CMK (cell line): ENCODE measurements around the gene SOX18.

Source experiments
- DNase-seq: peaks from one replicate; pipeline ENCODE4 v3.0.0-alpha.2; 2010; ENCODE audit warnings: low read depth

SOX18 gene

DNA sequence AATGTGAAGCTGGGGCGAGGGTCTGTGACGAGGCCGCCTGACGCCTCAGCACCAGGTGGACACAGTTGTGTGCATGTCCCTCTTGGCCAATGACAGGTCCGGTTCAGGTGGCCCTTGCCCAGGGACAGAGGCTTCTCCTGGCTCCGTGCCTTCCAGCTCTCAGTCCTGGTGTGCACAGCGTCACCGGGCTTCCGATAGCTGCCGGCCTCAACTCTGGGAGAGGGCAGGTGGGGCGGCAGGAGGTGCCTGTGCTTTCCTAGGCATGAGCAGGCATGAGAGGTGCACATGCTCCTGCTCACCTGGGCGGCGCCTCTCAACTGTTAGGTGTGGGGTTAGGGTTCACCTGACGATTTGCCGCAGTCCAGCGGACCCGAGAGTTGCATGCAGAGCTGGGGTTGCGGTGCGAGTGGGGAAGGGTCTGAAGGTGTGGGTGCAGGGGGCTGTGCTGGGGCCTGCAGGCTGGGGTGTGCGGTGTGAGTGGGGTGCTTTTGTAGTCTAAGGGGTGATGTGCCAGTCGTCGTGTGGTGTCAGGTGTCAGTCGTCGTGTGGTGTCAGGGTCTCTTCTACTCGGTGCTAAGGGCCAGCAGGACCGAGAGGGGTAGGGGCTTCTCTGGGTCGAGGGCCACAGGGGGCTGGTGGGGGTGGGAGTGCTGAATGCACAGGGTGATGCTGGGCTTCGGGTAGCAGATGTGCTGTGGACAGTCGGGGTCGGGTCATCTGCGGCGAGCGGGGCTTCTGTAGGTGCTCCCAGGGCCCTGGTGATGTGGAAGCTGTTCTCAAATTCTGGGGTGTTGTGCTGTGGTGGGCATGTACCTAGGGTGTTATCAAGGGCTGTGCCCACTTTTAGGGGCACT, 3.8 kb upstream of the SOX18 start:
- no peak for DNase-seq

DNA sequence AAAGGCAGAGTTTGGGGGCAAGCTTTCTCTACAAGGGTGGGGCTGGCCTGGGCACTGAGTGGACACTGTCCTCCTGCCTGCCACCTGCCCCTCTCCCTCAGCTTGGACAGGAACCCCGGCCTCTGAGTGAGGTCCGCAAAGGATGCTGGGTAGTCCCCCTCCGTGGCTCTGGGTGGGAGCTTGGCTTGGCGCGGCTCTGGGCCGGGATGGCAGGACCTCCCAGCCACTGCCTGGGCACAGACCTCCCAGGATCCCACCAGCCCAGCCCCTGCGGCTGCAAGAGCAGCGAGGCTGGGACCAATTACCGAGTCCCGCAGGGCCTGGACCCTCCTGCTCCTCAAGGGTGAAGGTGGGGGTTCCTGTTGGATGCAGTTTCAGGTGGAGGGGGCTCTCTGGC, 2.9 kb upstream of the SOX18 start:
- DNase-seq = no peak

DNA sequence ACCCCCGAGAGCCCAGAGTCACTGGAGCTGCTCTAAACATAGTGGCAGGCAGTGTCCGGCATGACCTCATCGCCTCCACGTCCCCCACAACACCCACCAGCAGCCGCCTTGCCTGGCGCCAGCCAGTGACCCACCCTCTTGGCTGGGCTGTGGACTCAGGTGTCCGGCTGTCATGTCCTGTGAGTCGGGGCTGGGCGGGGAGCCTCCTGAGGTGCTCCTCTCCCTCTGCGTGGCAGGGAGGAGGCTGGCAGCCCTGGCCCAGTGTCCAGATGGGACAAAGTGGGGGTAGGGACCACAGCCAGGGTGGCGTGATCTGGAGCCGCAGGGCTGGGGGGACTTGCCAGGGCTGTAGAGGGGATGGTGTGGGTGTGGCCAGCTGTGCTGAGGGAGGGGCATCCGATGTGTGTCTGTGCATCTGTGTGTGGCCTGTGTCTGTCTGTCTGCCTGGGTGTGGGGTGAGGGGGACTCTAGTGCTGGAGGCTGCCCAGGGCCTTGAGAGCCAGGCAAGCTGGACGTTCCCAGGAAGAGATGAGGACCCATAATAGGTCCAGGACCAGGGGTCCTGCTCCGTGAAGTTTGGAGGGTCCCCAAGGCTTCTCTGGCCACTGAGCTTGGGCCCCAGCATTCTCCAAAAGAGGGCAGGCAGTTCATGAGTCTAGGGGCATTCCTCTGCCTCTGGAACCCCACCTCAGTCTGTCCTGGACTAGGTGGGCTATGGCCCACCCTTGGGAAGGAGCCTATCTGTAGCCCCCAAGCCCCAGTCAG, 2.3 kb upstream of the SOX18 start:
- DNase-seq = no peak

DNA sequence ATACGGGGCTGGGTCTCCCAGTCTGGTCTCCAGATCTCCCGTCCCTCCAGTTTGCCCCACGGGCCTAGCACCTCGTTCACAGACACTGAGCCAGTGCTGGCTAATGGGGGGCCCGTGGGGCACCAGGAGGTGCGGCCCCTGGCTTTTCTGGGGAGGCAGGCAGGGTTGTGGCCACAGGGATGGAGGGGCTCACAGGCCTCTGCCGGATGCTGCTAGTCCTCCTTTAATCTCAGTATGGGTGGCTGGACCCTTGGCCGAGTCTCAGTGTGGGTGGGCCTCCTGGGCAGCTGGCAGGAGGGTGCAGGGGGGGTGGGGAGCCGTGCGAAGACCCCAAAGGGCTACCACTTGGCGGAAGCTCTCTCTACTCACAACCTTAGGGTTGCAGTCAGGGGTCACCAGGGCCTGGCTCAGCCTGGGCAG, 1.6 kb upstream of the SOX18 start:
- no peak for DNase-seq

DNA sequence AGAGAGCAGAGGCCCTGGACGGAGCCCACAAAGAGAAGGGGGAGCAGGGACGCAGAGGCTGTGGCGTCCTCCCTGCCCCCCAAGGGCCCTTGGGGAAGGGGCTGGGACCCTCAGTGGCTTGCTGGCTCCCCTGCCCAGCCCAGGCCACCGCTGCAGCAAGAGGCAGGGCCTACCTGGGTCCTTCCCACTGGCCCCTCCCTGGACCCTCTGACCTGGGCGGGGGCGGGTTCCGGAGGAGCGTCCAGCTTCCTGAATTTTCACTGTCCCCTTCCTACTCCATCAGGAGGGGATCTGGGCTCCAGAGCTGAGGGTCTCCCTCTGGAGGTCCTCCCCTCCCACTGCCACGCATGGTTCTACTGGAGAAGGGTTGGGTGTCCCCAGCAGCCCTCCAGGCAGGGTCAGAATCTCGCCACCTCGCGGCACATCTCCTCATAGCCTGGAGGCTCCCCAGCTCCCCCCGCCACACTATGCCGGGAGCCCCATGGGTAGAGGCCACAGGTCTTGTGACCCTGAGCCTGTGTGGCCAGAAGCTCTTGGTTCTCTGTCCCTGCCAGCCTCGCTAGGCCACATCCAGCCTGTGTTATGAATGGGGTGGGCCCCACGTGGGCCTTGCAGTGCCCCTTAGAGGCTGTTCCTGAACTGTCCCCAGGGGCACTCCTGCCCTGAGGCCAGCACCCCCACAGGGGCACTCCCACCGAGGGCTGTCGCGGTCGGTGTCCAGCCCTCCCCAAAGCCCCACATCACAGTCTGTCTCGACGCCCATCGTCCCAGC, 1.0 kb upstream of the SOX18 start:
- no peak for DNase-seq

DNA sequence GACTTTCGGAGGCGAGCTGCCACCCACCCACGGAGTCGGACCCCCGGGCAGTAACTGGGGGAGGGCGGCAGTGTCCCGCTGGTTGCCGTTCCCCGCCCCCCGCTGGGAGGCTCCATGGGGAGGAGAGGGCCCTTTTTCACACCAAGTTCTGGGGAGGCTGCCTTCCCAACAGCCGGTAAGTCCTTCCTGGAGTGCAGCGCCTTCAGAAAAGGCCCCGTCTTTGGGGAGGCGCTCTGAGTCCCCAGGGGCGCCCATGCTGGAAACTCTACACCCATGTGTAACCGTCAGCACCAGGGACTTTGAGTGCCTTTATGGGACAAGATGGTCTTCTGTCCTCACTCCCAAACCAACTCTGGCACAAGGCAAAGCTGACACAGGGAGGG, 430 bp upstream of the SOX18 start:
- DNase-seq = no peak

DNA sequence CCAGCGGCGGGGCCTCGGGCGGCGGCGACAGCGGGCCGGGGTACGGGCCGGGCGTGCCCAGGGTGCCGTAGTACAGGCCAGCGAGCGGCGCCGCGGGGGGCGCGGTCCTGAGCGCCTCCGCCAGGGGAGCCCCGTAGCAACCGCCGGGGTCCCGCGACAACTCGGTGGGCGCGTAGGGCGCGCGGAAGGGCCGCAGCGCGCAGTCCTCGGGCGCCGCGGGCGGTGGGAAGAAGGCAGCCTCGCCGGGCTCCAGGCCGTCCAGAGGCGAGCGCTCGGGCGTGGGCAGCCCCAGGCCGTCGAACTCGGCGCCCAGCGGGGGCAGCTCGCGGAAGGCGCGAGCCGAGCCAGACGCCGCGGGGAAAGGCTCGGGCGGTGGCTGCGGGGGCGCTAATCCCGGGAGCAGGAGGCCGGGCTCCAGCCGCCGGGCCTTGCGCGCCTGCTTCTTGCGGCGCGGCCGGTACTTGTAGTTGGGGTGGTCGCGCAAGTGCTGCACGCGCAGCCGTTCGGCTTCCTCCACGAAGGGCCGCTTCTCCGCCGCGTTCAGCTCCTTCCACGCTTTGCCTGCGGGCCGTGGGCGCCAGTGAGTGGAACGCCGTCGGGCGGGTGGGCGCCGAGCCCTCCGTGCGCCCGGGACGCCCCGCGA, 916 bp downstream of the SOX18 start:
- no peak for DNase-seq

DNA sequence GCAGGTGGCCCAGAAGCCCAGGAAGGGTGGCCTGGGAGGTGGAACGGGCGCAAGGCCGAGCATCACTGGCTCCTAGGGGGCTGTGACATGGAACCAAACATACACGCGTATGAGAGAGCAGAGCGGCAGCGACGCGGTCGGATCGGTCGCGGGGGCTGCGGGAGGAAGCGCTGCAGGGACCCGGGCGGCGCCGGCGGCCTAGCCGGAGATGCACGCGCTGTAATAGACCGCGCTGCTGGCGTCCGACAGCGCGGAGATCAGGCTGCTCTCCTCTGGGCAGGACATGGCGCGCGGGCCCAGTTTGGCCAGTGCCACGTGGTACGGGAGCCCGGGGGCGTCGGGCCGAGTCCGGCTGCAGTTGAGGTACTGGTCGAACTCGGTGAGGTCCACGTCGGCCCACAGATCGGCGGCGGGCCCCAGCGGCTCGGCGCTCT, 1.5 kb downstream of the SOX18 start:
- DNase-seq = no peak

DNA sequence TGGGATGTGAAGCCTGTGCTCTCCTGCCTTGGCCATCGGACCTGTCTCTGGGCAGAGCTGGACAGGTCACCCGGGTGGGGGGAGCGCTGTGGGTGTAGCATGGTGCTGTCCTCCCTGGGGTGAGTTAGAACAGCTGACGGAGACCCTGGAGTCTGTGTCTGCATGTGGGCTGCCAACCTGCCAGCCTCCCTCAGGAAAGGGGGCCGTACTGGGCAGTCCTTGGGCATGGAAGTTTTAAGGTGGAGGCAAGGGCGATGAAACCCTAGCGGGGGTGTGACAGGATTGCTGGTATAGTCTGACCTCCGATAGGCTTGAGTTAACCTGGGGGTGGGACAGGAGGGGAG, 2.4 kb downstream of the SOX18 start:
- no peak for DNase-seq

DNA sequence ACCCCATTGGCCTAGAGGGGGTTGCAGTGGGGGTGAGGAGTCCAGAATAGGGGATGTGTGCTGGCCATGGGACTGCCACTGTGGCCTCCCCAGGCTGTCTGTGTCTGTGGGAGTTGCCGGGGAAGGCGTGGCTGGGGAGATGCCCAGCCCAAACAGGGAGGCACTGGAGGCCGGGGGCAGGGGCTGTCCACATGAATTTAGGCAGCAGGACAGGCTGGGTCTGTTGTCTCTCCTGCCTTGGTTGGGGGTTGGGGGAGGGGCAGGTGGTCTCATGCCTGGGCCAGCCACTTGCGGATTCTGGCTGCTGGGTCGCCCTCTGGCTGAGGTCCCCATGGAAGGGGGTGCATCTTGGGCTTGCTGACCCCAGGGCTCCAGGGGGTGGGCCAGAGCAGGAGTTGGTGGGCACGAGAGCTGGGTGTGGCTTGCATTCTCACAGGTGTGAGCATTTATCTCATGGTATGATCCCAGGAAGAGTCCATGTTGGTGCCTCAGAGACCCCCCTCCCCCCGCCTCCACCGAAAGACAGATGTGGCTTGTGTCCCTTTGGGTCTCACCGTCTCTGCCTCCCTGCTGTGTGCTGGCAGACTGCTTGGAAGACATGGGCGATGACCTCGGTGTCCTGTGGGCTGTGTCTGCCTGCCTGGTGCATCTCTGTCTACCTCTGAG, 4.0 kb downstream of the SOX18 start:
- DNase-seq = no peak

DNA sequence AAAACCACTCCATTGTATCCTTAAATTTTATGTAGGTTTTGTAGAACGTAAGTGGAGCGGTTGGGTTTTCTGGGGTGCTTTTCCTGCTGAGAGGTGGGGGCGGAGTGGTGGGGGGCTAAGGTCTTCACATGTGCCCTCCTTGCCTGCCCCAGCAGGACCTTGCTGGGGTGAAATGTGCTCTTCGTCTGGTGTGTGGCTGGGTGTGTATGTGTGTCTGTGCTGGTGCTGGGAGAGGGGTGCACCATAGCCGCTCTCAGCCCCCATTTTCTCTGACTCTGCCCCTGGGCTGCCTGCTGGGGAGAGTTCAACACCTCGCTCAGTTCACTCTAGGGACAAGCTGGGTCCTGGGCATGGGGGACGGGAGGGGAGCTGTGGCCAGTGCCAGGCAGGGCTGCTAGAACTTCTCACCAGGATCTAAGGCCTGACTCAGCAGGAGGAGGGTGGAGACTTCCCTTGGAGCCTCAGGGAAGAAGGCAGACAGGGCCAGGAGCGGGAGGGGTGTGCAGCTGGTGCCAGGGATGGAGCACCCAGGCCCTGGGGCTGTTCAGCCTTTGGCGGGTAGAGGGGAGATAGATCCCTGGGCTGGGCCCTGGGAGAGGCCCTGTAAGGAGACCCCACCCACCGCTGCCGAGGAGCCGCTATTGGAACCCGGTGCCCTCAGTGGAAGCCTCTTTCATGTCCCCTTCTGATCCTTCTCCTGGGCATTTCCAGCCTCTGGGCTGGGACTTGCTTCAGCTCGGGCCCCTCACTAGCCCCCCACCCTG, 4.8 kb downstream of the SOX18 start:
- no peak for DNase-seq

DNA sequence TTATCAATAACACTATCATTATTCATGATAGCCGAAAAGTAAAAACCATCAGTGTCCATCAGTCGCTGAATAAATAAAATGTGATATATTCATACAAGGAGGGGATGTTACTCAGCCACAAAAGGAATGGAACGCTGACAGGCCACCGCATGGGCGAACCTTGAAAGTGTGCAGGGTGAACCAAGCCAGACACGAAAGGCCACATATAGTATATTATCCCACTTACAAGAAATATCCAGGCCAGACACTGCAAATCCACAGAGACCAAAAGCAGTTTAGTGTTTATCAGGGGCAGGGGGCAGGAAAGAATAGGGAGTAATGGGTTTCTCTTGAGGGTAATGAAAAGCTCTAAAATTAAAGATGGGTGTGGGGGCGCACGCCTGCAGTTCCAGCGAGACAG, 5.7 kb downstream of the SOX18 start:
- DNase-seq = no peak

DNA sequence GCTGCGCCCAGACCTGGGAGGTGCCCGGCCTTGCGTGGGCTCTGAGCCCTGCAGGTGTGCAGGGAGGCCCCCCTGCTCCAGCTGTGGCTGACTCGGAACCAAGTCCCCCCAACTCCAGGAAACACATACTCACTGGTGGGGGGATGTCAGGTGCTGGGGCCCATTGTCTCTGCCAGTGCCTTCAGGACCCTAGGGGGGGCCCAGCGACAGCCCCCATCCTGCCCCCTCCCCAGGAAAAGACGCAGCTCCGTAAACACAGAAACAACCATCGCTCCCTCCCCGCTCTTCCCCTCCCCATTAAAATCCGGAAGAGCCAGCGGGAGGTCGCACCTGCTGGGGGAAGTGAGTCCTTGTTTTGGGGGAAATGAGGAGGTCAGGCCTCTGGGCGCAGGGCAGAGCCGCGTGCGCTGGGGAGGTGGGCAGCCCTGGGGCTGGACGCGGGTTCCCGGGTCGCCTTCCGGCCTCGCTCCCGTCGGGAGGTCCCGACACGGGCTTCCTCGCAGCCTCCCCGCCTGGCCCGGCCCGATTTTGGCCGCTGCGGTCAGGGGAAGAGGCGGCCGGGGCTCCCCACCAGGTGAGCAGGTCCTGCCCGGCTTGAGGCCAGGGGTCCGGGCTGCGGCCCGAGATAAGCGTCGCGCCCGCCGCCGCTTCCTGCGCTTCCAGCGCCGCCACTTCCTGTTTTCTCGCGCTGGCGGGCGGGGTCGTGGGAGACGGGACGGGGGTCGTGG, 7.2 kb downstream of the SOX18 start:
- DNase-seq = no peak

DNA sequence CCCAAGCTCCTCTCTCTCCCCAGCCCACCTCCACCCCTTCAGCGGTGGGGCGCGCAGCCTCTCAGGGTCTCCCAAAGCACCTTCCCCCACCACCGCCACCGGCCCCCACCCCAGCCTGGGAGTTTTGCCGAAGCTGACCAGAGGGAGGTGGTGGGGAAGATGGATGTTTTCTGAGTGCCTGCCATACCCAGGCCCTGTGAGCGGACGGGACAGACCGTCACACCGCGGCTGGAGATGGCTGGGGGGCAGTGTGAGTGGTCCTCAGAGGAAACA, 7.7 kb downstream of the SOX18 start:
- DNase-seq = no peak

DNA sequence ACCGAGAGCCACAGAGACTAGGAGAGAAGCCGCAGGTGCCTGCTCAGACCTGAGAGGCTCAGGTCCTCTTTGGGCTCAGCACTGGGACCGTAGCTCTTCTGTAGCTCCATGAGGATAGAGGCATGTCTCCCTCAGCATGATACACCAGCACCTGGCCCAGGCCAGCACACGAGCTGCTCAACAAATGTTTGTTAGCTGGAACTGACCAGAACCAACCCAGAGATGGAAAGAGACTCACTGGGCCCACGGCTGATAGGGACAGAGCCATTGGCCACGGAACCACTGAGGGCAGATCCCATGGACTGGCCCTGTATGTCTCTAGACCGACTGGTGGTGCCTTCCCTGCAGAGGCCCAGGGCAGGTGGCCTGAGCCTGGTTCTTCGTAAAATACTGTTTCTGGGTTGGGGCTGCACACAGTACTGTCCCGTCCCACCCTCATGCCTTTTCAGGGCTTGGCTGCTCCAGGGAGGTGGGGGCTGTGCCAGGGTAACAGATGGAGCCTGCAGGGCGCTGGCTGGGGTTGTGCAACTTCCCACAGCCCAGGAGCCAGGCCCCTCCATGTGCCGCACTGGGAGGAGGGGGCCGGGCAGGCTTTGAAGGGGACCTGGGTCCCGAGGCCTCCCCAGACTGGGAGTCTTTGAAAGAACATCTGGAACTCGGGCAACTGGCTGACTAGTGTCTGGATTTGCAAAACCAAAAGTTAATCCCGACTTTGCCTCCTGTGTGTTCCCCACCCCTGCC, 8.2 kb downstream of the SOX18 start:
- DNase-seq = no peak

DNA sequence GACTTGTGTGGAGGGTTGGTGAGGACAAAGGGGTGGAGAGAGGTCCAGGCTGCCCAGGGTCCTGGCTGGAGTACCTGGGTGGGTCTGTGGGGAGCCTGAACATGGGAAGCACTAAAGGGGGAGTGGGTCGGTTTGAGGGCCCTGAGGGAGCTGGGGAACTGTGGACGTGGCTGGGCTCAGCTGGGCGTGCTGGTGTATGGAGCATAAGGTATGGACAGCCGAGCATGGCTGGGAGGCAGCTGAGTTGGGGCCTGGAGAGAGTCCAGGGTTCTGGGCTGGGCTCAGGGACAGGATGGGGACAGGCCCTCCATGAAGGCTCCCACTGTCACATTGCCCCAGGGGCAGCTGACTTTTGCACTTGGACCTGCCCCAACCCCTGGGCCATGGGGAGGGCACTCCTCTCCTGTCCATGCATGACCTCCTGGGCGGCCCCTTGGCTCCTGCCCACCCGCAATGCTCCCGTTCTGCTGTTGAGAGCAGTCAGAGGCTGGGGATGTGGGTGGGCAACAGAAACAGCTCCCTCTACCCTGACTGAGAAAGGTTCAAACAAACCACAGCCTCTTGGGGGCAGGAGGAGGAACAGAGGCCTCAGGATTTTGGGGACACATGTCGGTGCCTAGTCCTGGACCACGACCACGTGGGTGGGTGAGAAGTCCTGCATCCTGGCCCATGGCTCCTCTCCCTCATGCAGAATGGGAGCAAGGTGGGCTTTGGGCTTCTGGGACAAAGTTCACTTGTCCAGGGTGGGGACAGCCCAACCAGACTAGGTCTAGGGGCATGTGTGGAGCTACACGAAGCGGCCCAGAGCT, 9.0 kb downstream of the SOX18 start:
- DNase-seq = no peak

DNA sequence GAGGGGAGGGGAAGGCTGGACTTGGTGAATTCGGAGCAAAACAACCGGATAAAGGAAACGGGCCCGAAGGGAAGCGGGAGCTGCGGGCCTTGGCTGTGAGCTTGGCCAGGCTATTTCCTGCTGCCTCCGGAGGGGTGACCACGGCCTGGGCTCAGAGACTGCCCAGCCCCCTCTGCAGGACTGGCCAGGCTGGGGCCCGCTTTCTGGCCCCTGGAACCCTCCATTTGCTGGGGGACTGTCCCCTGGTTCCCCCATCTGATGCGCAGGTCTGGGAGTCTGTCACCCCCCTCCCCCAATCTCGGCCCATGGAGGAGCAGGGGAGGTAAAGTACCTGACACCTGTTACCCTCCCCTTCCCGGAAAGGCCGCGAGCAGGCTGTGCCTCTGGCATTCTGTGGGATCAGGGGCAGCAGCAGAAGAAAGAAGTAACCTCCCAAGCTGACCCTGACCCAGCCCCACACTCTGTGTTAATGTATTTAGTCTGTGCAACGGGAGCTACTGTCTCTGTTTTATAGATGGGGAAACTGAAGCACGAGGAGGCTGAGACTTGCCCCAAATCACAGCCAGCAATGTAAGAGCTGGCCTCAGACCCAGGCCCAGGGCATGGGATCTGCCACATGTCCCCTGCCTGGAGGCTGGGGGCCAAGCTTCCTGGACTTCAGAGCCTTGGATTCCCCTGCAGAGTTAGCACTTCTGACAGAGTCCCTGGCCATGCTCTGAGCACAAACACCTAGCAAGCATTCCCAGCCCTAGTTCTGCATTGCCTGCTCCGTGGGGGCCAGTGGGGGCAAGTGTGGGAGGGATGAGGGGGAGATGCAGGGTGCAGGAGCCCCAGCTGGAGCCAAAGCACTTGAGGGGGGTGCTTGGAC, 9.9 kb downstream of the SOX18 start:
- DNase-seq = no peak
